Thymus (tissue), 11 donors: Measurements from ENCODE around the gene ATG2A. TPM values are rescaled to one million over a fixed set of nuclear protein-coding genes. Genes with fewer than 3 reads are reported as not detected.

ENCODE experiments used
- DNase-seq, 9 donors: peaks; one replicate each; pipeline ENCODE4 v3.0.0-alpha.2; 2013; ENCODE audit warnings: low spot score in 9 of 9, low read depth in 6 of 9, missing footprints in 1 of 9
- H3K27ac ChIP-seq, 2 donors: one replicate each; pipeline ENCODE4 v1.5.1; 2013; ENCODE audit warnings: control low read depth in 1 of 2, low read depth in 1 of 2, low read length in 1 of 2, mild to moderate bottlenecking in 1 of 2, moderate library complexity in 1 of 2
- H3K27me3 ChIP-seq, 2 donors: one replicate each; pipeline ENCODE4 v1.5.1; 2013; ENCODE audit warnings: low read length in 1 of 2; ENCODE audit not compliant: control insufficient read depth in 2 of 2, insufficient read depth in 1 of 2
- H3K36me3 ChIP-seq, 2 donors: one replicate each; pipeline ENCODE4 v1.5.1; 2013; ENCODE audit warnings: low read length in 1 of 2, mild to moderate bottlenecking in 1 of 2, moderate library complexity in 1 of 2; ENCODE audit not compliant: control insufficient read depth in 2 of 2, insufficient read depth in 2 of 2
- H3K4me1 ChIP-seq, 2 donors: one replicate each; pipeline ENCODE4 v1.5.1; 2013; ENCODE audit warnings: low read length in 2 of 2; ENCODE audit not compliant: control insufficient read depth in 2 of 2, insufficient read depth in 2 of 2
- H3K4me3 ChIP-seq, 2 donors: one replicate each; pipeline ENCODE4 v1.5.1; 2013; ENCODE audit warnings: low read length in 2 of 2, control low read depth in 1 of 2, mild to moderate bottlenecking in 1 of 2
- H3K9me3 ChIP-seq, 2 donors: one replicate each; pipeline ENCODE4 v1.5.1; 2013; ENCODE audit warnings: low read length in 1 of 2, mild to moderate bottlenecking in 1 of 2; ENCODE audit not compliant: control insufficient read depth in 2 of 2, insufficient read depth in 1 of 2
- WGBS: extraction: QIAGEN DNeasy Blood & Tissue Kit; methylation state at CpG from one replicate; pipeline ENCODE4 v1.1.7; 2013; 5-methylcytosine and 5-hydroxymethylcytosine counted together
- polyA plus RNA-seq: library from polyadenylated mRNA; stranded (reverse); fragments of 200-250 nt; gene quantifications from one replicate; pipeline ENCODE4 v1.2.3, GENCODE V29; 2013
- total RNA-seq: library from RNA; stranded (reverse); fragments of 120-200 nt; gene quantifications from one replicate; pipeline ENCODE4 v1.2.4, GENCODE V29; 2013
- donor health status: healthy.

ATG2A gene
- total and polyA plus RNA-seq, 2 donors: 6.3 to 35.2 TPM

- Histone ChIP-seq H3K9me3 (no peaks in the 10 kb centered on the region), H3K27me3 (no peaks in the 10 kb centered on the region), H3K4me1 (peaks cover 3 to 8% of the 10 kb centered on the region in 2 donors), H3K4me3 (no peak overlapping the region), H3K27ac (no peak overlapping the region), H3K36me3 (peaks cover 82 to 87% of the 10 kb centered on the region in 2 donors)
- no peak for DNase-seq
- 98% methylated on average over 27 of the region's 27 CpGs for WGBS
Observed at GRCh38 chr11:64910451-64911093, 6.4 kb downstream of the ATG2A start.

GRCh38 chr11:64909653-64910343 is 7.2 kb downstream of the ATG2A start:
- no peak for DNase-seq
- H3K4me3 ChIP-seq: no peak overlapping the region
- H3K4me1 ChIP-seq: no peaks in the 10 kb centered on the region
- WGBS: 95% methylated on average over 39 of the region's 39 CpGs
- H3K27ac ChIP-seq: no peak overlapping the region
- no peaks in the 10 kb centered on the region for H3K9me3 ChIP-seq
- peaks cover 89 to 94% of the 10 kb centered on the region in 2 donors for H3K36me3 ChIP-seq
- H3K27me3 ChIP-seq: no peaks in the 10 kb centered on the region

GRCh38 chr11:64908766-64909165 is 8.2 kb downstream of the ATG2A start:
- H3K27me3 ChIP-seq: no peaks in the 10 kb centered on the region
- H3K36me3 ChIP-seq: peaks cover 82 to 87% of the 10 kb centered on the region in 2 donors
- H3K9me3 ChIP-seq: no peaks in the 10 kb centered on the region
- no peak overlapping the region for H3K27ac ChIP-seq
- no peaks in the 10 kb centered on the region for H3K4me1 ChIP-seq
- H3K4me3 ChIP-seq: no peak overlapping the region
- DNase-seq: no peak
- 97% methylated on average over 11 of the region's 11 CpGs for WGBS

GRCh38 chr11:64906314-64906635 is 10.7 kb downstream of the ATG2A start:
- 97% methylated on average over 13 of the region's 13 CpGs for WGBS
- H3K9me3 ChIP-seq: no peaks in the 10 kb centered on the region
- H3K27ac ChIP-seq: no peak overlapping the region
- no peaks in the 10 kb centered on the region for H3K4me1 ChIP-seq
- peaks cover 83 to 88% of the 10 kb centered on the region in 2 donors for H3K36me3 ChIP-seq
- no peaks in the 10 kb centered on the region for H3K27me3 ChIP-seq
- no peak for DNase-seq
- no peak overlapping the region for H3K4me3 ChIP-seq

- Histone ChIP-seq H3K27me3 (no peaks in the 10 kb centered on the region), H3K9me3 (no peaks in the 10 kb centered on the region), H3K4me1 (no peaks in the 10 kb centered on the region), H3K27ac (no peak overlapping the region), H3K36me3 (peaks cover 84 to 88% of the 10 kb centered on the region in 2 donors), H3K4me3 (no peak overlapping the region)
- 97% methylated on average over 25 of the region's 25 CpGs for WGBS
- no peak for DNase-seq
Observed at GRCh38 chr11:64905516-64906313, 11.3 kb downstream of the ATG2A start.

GRCh38 chr11:64903291-64903833 is 13.6 kb downstream of the ATG2A start:
- no peak overlapping the region for H3K27ac ChIP-seq
- no peak for DNase-seq
- H3K4me3 ChIP-seq: no peak overlapping the region
- H3K9me3 ChIP-seq: no peaks in the 10 kb centered on the region
- no peaks in the 10 kb centered on the region for H3K4me1 ChIP-seq
- H3K27me3 ChIP-seq: no peaks in the 10 kb centered on the region
- peaks cover 77 to 81% of the 10 kb centered on the region in 2 donors for H3K36me3 ChIP-seq
- 98% methylated on average over 23 of the region's 23 CpGs for WGBS

- Histone ChIP-seq H3K27me3 (no peaks in the 10 kb centered on the region), H3K4me3 (no peak overlapping the region), H3K4me1 (no peaks in the 10 kb centered on the region), H3K27ac (no peak overlapping the region), H3K36me3 (peaks cover 81 to 82% of the 10 kb centered on the region in 2 donors), H3K9me3 (no peaks in the 10 kb centered on the region)
- WGBS: 95% methylated on average over 30 of the region's 30 CpGs
- DNase-seq: no peak
Observed at GRCh38 chr11:64902102-64902900, 14.7 kb downstream of the ATG2A start.

GRCh38 chr11:64900774-64901173 is 16.2 kb downstream of the ATG2A start:
- DNase-seq: no peak
- Histone ChIP-seq H3K27ac (no peak overlapping the region), H3K4me3 (no peak overlapping the region), H3K9me3 (no peaks in the 10 kb centered on the region), H3K4me1 (no peaks in the 10 kb centered on the region), H3K36me3 (peaks cover 76 to 82% of the 10 kb centered on the region in 2 donors), H3K27me3 (no peaks in the 10 kb centered on the region)
- over 99% methylated on average over 17 of the region's 17 CpGs for WGBS
